NCI-H2171 treated with DMSO at 0.1 percent for 48 hours (cell line): Measurements from ENCODE around the gene FGD2.
"Not testable (repeated sequence)": the region's sequence is repeated elsewhere in the genome, so short reads cannot be mapped to it uniquely, and the experiment has no call there.

ENCODE experiments used
- DNase-seq: peaks from one replicate; lab custom pipeline; 2025; lab: John Stamatoyannopoulos, UW

Gene FGD2

DNA sequence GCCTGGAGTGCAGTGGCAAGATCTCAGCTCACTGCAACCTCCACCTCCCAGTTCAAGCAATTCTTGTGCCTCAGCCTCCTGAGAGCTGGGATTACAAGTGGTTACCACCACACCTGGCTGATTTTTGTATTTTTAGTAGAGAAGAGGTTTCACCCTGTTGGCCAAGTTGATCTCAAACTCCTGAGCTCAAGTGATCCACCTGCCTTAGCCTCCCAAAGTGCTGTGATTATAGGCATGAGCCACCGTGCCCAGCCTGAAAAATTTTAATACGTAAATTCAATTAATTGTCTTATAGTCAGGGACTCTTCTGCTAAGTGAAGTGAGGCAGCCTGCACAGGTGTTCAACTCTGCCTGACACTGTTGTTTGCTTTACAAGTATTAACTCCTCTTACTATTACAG lies 15.1 kb upstream of the FGD2 start:
- DNase-seq: not testable (repeated sequence)

DNA sequence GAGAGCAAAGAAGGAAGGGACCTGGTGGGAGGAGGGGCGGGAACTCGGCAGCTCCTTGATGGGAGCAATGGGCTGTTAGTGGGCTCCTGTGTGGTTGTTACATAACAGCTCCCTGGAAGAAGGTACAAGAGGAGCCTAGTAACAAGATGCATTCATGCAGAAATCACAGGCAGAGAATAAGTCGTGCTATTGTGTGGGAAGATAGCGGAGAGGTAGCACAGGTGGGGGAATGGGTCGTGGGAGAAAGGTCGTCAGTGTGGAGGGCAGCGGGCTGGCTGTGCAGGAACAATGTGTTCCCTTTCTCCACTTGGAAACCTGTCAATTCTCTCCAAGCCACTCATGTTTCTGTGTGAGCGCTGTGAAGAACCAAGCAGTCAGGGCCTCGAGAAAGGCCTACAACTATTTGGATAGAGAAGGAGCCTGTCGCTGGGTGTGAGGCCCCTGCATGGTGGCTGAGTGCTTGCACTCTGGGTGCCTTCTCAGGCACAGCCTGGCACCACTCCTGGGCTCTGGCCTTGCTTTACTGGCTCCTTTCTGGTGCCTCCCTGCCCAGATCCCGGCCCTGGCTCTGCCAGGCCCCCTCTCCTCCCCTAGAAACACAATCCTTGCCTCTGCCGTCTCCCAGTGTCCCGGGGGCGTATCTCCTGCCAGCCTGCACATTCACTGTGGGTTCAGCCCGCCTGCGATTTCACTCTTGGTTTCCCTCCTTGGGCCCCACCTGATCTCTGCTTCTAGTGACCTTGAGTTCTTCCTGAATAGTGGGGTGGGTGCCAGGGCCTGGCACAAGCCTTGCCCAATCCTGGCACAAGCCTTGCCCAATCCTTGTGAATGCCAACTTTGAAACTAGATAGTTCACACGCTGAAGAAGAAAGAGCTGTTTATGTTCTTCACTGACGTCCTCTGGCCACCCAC lies 7.4 kb upstream of the FGD2 start:
- DNase-seq: peak; percentile 52

DNA sequence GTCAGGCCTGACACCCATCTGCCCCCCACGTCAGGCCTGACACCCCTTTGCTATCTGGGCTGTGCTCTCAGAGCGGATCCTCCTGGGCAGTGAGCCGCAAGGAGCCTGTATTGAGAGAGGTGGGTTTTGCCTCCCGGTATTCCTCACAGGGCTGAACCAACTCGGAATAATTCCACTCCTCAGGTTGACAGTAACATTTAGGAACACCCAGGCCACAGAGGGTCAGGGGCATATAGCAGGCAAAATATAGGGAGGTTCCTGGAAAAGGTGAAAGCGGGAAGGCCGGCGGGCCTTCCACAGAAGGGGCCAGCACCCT lies 6.8 kb upstream of the FGD2 start:
- DNase-seq: no peak

DNA sequence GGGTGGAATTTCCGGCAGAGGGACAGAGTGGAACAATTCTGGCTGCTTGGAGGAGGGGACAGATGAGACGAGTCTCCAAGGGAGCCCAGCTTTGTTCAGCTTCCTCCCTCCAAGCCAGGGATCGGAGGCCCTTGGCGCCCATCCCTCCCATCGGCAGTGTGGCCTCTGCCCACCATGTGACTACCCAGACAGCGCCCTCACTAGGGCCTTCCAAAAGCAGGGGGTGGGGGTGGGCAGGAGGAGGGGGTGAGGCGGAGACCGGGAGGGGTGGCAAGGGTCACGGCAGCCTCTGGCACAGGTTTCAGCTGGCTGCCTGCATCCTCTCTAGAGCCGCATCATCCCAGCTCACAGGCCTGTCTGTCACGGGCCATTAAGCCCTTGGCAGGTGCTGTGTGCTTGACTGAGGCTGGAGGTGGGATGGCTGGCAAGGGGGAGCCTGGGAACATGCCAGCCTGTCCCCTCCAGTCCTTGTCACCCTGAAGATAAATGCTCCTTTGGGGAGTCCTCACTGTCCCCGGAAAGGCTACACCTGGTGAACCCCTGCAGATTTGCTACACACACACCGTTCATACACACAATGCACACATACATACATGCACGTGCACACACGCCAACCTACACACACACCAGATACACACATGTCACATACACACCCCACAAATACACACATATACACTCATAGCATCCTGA lies 6.2 kb upstream of the FGD2 start:
- DNase-seq: peak; percentile 84

DNA sequence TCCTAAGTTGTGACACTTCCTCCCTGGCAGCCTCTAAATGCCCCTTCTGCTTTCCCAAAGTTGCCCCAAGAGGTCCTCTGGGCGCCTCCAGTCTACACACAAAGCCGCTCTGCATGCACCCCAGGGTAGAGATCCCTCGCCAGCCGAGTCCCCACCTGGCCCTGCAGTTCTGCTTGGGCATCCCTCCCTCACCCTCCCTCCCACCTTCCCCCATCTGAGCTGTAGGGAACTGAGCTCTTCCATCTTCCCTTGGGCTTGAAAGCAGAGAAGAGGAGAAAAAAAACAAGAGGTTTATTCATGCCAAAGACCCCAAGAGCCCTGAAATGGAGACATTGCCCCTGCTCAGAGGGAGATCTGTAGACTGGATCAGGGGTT lies 5.7 kb upstream of the FGD2 start:
- DNase-seq: peak; percentile 73

DNA sequence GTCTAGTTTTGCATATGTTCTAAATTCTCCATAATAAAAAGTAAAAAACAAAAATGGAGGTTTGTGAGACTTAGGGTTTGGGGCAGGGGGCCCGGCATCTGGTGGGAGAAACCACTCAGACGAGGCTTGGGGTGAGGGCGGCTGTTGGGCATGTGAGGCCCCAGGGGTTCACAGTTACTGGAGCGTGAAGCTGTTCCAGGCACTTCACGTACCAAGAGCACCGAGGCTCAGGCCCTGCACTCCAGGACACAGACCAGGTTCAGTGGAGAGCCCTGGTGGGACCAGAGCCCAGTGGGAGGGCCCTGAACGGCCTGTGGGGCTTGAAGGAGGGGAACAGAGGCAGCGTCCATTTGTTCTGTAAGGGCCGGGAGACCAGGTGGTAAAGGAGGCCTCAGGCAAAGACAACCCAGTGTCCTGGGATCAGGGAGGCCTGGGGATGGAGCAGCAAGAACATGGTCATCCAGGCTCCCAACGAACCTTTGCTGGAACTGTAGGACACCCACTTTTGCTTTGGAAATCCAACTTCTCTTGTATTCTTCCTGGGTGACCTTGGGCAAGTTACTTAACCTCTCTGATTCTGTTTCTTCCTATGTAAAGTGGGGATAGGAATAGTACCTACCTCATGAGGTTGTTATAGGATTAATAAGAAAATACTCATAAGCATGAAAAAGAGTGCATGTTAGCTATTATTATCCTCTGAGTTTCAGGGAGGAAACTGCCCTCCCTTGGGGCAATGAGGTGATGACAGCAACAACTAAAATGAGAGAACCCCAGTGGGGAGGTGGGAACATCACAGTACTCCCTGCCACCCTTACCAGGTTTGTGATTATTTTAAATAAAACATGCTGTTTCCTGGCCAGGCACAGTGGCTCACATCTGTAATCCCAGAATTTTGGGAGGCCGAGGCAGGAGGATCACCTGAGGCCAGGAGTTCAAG lies 1.1 kb upstream of the FGD2 start:
- DNase-seq: no peak

DNA sequence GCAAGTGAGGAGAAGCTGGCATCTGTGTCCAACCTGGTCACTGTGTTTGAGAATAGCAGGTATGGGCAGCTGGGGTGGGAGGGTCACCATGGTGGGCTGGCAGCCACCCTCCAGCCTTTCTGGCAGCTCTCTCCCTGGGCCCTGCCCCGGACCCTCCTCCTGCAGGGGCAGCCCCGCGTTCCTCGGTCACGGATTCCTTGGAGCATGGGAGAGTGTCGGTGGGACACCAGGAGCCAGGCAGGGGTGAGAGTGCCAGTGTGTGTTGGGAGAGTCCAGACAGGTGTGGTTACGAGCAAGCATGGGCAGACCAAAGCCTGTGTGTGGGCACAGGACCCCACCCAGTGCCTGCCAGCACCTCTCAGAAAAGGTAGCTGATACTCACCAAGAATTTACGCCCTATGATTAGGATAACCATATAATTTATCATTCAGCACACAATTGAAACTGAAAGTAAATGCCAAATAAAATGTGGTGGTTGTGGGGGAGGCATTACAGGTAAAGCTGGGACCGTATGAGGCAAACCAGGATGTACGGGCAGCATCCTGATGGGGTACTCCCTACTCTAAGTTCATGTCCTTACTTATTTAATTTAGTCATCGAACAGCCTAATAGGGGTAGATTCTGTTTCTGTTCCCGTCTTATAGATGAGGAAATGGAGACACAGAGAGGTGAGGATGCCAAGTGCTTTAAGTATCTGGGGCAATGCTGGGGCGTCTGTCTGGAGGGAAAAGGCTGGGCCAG lies 542 bp downstream of the FGD2 start:
- no peak for DNase-seq

DNA sequence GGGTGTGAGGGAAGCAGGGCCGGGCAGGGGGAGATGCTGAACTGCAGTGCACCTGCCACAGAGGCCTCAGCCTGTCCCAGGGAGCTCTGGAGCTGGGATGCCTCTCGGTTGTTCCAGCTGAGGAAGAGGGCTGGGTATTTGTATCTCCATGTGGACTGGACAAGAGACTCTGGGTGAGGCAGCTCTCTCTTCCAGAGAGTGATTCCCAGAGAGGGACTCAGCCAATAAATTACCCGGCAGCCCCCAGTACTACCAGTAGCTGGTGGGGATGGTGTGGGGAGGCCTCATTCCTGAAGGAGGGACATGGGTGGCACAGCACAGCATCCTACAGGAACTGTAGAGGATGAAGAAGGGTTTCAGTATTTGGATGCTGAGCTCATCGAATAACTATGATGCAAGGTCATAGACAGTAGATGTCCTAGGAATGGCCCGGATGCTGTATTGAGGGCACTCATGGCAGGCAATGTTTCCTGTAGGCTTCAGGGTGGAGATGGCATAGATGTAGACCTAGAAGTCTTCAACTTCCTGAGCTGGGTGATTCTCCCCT lies 1.4 kb downstream of the FGD2 start:
- no peak for DNase-seq

DNA sequence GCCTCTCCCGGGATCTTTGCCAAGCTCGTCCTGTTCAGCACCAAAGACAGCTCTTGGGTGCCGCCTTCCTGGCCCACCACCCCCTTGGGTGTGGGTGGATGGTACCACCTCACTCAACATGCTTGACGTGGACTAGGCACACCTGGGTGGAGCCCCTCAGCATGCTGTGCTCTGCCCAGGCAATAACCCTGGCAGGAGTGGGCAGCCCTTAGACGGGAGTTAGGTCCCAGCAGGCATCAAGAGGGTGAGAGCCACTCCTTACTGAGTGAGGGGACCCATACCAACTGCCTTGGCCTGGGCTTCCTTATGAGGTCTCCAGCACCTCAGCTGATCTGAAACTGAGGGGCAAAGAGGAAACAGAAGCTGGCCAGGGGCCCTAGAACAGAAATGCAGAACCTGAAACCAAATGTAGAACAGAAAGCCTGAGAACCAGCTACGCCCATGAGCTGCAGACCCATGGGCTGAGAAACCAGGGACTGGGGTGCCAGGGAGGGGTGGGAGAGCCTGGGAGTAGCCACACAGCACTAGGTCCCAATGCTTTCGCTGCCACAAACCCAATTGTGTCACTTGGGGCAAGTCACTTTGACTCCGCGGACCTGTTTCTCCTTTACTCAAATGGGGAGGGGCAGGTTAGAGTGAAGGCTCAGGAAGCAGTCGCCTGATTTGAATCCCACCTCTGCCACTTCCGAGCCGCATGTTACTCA lies 2.0 kb downstream of the FGD2 start:
- no peak for DNase-seq

DNA sequence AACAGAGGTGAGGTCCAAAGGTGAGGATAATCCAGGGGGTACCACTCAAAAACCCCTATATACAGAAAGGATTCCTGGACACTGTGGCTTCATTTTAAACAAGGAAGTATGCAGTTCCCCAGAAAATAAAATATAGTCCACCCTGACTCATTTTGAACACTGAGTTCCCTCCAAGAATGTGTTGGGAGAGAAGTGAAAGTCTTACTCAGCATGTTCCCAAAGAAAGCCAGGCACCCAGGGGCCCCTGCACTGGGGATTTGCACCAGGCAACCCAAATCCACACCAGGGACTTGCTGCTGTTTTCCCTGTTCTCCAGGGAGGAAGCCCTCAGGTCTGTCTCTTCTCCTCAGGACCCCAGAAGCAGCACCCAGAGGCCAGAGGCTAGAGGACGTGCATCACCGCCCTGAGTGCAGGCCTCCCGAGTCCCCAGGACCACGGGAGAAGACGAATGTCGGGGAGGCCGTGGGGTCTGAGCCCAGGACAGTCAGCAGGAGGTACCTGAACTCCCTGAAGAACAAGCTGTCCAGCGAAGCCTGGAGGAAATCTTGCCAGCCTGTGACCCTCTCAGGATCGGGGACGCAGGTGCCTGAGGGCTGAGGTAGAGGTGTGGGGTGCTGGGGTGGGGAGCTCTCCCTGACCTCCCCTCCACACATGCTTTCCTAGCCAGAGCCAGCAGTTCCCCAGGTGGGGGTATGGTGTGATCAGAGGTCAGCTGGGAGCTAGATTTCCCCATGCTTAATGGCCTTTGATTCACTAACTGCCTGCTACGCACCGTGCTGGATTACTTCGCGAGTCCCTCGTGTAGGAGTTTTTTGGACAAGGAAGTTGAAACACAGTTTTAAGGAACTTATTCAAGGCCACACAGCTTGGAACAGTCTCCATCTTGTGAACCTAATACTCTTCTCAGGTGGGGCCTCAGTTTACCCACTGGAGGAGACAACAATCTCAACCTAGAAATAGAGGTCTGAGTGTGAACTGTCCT lies 3.3 kb downstream of the FGD2 start:
- DNase-seq: no peak

DNA sequence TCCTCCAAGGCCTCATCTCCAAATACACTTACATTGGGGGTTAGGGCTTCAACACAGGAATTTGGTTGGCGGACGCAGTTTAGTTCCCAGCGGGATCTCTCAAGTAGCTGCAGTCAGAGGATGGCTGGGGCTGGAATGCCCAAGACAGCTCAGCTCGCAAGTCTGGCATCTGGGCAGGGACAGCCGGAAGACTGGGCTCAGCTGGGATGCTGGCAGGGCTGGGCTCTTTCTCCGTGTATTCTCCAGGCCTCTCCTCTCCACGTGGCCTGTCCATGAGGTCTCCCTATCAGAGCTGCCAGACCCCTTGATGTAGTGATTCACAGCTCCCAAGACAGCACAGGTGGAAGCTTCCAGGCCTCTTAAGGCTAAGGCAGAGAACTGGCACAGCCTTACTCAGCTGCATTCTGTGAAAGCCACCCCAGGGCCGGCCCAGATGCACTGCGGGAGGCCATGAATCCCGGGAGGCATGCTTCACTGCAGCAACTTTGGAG lies 5.0 kb downstream of the FGD2 start:
- no peak for DNase-seq

DNA sequence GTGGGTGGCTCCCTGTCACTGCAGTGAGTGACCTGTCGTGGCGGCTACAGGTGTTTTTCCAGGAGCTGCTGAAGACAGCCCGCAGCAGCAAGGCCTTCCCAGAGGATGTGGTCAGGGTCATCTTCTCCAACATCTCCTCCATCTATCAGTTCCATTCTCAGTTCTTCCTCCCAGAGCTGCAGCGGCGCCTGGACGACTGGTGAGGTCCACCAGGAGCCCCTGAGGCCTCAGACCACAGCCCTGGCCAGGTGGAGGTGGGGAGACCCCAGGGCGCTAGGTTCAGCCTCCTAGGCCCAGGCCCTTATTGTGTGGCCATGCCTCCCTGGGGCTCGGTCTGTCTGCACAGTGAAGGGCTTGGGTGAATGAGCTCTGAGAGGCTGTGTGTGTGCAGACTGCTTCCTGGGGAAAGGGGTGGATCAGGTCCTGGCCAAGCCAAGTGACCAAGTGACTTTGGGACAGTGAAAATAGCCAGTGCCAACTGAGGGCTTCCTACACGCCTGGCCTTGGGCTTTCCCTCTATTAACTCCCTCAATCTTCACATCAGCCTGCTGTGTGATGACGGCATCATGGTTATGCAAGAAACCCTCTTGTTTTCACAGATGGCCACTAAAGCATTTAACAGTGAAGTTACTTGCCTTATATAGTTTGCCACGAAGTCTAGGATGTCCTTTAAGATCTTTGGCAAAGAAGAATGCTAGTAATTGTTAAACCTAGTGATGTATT lies 6.4 kb downstream of the FGD2 start:
- DNase-seq: no peak

DNA sequence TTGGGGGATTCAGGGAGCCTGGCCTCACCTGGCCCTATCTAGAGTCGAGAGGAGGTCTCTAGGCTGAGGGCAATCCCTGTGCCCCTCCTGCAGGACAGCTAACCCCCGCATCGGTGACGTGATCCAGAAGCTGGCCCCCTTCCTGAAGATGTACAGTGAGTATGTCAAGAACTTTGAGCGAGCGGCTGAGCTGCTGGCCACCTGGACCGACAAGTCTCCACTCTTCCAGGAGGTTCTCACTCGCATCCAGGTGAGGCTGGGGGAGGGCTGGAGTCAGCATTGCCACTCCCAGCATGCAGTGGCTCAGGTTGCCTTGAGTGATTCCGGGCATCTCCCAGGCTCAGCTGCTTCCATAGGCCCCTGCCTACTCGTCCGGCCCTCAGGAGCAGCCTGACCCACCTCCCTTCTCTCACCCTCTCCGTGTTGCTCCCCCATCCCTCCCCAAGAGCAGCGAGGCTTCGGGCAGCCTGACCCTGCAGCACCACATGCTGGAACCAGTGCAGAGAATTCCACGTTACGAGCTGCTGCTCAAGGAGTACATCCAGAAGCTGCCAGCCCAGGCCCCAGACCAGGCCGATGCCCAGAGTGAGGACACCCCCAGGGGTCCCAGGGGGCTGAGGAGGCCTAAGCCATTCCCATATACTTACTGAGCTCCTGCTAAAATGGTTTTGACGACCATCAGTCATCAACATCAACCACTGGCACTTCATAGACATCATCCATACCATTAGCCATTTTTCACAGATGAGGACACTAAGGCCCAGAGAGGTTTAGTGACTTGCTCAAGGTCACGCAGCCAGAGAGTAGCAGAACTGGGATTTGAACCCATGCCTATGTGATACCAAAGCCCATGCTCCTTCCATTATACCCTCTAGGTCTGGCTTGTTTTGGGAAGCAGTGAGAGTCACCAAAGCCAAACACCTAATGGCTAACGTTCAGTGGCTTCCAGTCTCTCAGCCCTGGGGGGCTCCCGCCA lies 8.3 kb downstream of the FGD2 start:
- no peak for DNase-seq

DNA sequence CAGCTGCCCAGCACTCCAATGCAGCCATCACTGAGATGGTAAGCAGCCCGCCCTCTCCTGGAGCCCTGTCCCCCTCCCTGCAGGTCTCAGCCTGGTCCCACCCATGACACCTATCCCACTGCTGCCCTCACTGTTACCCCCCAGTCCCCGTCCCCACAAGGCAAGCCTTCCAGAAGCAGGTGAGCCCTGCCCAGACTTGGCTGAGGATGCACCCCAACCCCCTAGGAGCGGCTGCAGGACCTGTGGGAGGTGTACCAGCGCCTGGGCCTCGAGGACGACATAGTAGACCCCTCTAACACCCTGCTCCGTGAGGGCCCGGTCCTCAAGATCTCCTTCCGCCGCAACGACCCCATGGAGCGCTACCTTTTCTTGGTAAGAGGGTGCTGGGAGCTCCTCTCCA lies 9.2 kb downstream of the FGD2 start:
- DNase-seq: no peak

DNA sequence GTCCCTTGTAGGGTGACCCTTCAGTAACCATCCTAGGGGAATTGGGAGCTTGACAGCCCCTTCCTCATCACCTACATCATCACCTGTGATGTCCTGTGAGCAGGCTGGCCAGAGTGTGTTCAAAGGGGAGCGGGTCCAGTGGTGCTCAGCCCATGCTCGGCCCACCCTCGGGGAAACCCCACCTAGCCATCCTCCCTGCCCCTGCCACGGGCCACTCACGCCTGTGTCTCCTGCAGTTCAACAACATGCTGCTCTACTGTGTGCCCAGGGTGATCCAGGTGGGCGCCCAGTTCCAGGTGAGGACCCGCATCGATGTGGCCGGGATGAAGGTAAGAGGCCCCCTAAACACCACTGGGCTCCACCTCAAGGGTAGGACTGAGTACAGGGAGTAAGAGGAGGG lies 10.1 kb downstream of the FGD2 start:
- DNase-seq: no peak

DNA sequence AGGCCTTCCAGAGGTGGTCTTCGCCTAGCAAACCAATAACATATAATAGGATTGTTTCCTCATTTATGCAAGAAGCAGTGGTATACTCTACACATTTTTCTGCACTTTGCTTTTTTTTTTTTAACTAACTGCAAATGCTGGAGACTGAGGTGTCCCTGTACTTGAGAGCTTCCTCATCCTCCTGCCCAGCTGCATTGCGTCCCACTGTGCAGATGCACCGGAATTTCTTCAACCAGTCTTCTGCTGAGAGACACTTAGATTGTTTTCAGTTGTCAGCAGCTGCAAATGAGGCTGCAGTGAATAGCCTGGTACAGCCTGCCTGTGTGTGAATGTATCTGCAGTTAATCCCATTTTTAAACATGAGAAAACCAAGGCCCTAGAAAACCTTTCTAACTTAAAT lies 11.5 kb downstream of the FGD2 start:
- no peak for DNase-seq

DNA sequence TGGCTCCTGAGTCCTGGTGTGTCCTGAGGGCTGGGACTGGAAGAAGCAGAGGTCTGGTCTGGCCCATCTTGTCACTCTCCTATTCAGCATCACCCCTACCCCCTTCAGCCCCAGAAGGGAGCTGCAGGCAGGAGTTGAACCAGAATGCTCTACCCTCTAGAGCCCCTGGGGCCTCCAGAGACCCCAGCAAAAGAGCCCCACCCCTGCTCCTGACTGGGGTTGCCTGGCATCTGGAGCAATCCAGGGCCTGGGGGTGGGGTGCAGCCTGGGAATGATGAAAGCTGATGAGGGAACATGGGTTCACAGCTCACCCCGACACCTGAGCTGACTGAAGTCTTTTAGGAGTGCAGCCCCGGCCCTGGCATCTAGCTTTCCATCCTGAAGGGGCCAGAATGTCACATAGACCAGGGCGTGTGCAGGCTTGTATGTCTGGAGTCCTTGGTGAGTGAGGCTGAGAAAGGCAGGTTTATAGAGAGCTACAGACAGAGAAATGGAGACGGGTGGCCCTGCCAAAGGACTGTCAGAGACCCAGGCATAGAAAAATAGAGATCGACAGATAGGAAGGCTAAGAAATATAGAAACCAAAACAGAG lies 12.2 kb downstream of the FGD2 start:
- no peak for DNase-seq
